SK-N-MC (cell line): Measurements from ENCODE around the gene DDX59.

Experiments
- EZH2 ChIP-seq: fragments of 200-600 bp; sonication (generic); IDR thresholded peaks from one replicate; pipeline ENCODE4 v1.6.1; 2017; ENCODE audit warnings: antibody characterized with exemption
- FOXP2 ChIP-seq: optimal IDR thresholded peaks from 2 replicates; pipeline ENCODE3; 2011; ENCODE audit warnings: mild to moderate bottlenecking, moderate library complexity; ENCODE audit not compliant: insufficient read depth; ENCODE audit errors: extremely low read length, control extremely low read depth
- POLR2AphosphoS5 ChIP-seq: IDR thresholded peaks from 2 replicates; pipeline ENCODE4 v1.6.1; 2012; ENCODE audit warnings: mild to moderate bottlenecking, low read depth, low read length, borderline replicate concordance

DNA sequence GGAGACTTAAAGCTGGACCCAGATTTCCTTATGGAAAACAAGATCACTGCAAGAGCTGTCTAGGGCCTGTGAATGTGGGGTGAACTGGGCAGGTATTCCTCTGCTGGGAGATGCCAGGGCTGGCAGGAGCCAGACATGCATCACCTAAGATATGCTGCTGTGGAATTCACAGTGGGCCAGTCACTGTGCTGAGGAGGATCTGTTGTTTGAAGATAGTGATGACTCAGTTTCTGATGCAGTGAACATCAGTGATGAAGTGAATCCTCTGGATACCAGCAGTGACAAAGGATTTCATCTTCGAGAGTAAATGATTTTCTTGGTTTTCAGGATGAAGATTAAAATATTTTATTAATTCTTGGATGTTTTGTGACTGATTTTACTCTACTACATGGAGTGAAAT is 39.1 kb upstream of the DDX59 start:
- no peak for TF ChIP-seq POLR2AphosphoS5
- TF ChIP-seq EZH2, result no peak
- no peak for TF ChIP-seq FOXP2
